Ectodermal cell (in vitro differentiated cells): ENCODE results near the gene SLC30A7. TPM values are rescaled to one million over a fixed set of nuclear protein-coding genes. Genes with fewer than 3 reads are reported as not detected.
"Not testable (repeated sequence)": the region's sequence is repeated elsewhere in the genome, so short reads cannot be mapped to it uniquely, and the experiment has no call there.

Experiments used
- H3K27ac ChIP-seq: 2 replicates; pipeline ENCODE4 v1.7.0; 2013; ENCODE audit warnings: mild to moderate bottlenecking, low read depth, low read length; ENCODE audit not compliant: insufficient read depth, poor library complexity, severe bottlenecking
- H3K27me3 ChIP-seq: 2 replicates; pipeline ENCODE4 v1.7.0; 2013; ENCODE audit warnings: mild to moderate bottlenecking, low read length; ENCODE audit not compliant: insufficient read depth, control insufficient read depth, poor library complexity, severe bottlenecking
- H3K36me3 ChIP-seq: one replicate; pipeline ENCODE4 v1.7.0; 2013; ENCODE audit warnings: low read length; ENCODE audit not compliant: control insufficient read depth, insufficient read depth
- H3K4me1 ChIP-seq: one replicate; pipeline ENCODE4 v1.7.0; 2013; ENCODE audit warnings: low read length; ENCODE audit not compliant: control insufficient read depth, insufficient read depth
- H3K4me3 ChIP-seq: 2 replicates; pipeline ENCODE4 v1.7.0; 2013; ENCODE audit warnings: low read depth, low read length, control low read depth; ENCODE audit not compliant: insufficient read depth
- H3K9me3 ChIP-seq: 2 replicates; pipeline ENCODE4 v1.7.0; 2013; ENCODE audit warnings: mild to moderate bottlenecking, low read length, moderate library complexity; ENCODE audit not compliant: control insufficient read depth
- WGBS, 2 experiments: methylation state at CpG; one replicate each; pipeline ENCODE4 v1.1.7; 2013; ENCODE audit warnings: missing lambda C conversion rate in 2 of 2; 5-methylcytosine and 5-hydroxymethylcytosine counted together
- polyA plus RNA-seq, 4 experiments: library from polyadenylated mRNA; stranded (reverse); fragments of 50-300 nt; gene quantifications; one replicate each; pipeline ENCODE4 v1.2.3, GENCODE V29; 2013

Gene SLC30A7
- polyA plus RNA-seq (2013, experiment 1 of 4) = 12.7 TPM
- polyA plus RNA-seq (2013, experiment 2 of 4) = 12.5 TPM
- 8.0 TPM for polyA plus RNA-seq (2013, experiment 3 of 4)
- polyA plus RNA-seq (2013, experiment 4 of 4) = 8.2 TPM

- H3K36me3 ChIP-seq = peaks cover 10% of the 10 kb centered on the region
- peak within 1 kb of the TSS; percentile 95 for H3K4me3 ChIP-seq
- no peaks in the 10 kb centered on the region for H3K4me1 ChIP-seq
- WGBS, 2 experiments = 0% methylated on average over 61 to 62 of the region's 62 CpGs
- no peaks in the 10 kb centered on the region for H3K27me3 ChIP-seq
- no peaks in the 10 kb centered on the region for H3K9me3 ChIP-seq
- H3K27ac ChIP-seq = peak within 1 kb of the TSS; percentile 97
Observed at GRCh38 chr1:100895540-100896480, at the start of gene SLC30A7. Gene SLC30A7, plus strand, starts transcription at chr1:100896090. Its CDS starts 173 bp downstream, at chr1:100896263.

DNA sequence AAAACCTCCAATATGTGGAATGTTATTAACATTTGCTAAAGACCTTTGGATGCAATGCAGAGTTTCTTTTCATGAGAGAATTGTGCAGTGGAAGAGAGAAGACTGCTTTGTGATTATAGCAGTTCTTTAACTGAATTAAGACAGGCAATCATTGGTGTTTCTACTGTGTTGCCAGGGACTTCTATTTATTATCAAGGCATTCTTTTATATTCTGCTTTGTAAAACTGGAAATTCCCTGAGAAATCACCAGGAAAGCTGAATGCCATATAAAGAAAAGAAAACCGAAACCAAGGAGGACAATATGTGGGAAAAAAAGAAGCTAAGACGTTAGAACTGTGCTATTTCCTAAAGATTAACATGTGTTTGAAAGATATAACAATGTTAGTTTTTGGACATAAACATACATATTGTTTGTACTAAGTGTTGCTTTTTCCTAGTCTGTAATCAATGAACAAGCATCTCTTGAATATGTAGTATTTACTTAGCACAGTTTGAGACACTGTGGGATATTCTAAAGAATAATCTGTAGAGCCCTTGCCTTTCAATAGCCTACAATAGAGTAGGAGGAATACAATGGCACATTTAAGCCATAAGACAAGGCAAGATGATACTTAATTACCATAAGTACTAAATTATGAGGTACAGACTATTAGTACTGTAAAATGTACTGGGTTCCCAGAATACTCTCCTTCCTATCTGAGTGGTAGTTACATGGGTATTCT, 48.4 kb upstream of the SLC30A7 start:
- Histone ChIP-seq H3K4me1 (peaks cover 6% of the 10 kb centered on the region), H3K27ac (no peak overlapping the region), H3K36me3 (no peaks in the 10 kb centered on the region), H3K27me3 (no peaks in the 10 kb centered on the region), H3K4me3 (no peak overlapping the region), H3K9me3 (no peaks in the 10 kb centered on the region)
- WGBS, 2 experiments = 56 to 68% methylated on average over 2 of the region's 2 CpGs

DNA sequence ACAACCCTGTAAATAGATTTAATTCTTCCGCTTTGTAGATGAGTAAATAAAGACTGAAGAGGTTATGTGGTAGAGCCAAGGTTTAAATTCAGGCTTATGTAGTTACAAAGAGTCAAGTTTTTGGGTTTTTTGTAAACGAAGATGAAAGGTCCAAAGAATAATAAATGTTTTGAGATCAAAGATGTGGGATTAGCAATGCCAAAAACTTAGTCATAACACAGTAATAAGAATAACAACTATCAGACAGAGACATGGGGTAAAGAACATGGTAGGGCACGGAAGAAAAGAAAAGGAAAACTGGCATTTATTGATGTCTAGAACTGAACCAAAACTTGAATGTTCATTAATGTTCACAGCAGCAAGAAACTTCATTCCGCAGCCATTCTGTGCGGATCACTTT, 44.2 kb upstream of the SLC30A7 start:
- 94 to 95% methylated on average over 5 of the region's 5 CpGs for WGBS, 2 experiments
- Histone ChIP-seq H3K4me1 (peaks cover 6% of the 10 kb centered on the region), H3K27ac (no peak overlapping the region), H3K27me3 (no peaks in the 10 kb centered on the region), H3K36me3 (no peaks in the 10 kb centered on the region), H3K9me3 (no peaks in the 10 kb centered on the region), H3K4me3 (no peak overlapping the region)

- no CpG with 5 or more reads among the region's 3 CpGs for WGBS, 2 experiments
- Histone ChIP-seq H3K36me3 (no peaks in the 10 kb centered on the region), H3K27ac (no peak overlapping the region), H3K4me1 (no peaks in the 10 kb centered on the region), H3K27me3 (no peaks in the 10 kb centered on the region), H3K9me3 (no peaks in the 10 kb centered on the region), H3K4me3 (no peak overlapping the region)
Observed at GRCh38 chr1:100852976-100853375, 42.9 kb upstream of the SLC30A7 start.

DNA sequence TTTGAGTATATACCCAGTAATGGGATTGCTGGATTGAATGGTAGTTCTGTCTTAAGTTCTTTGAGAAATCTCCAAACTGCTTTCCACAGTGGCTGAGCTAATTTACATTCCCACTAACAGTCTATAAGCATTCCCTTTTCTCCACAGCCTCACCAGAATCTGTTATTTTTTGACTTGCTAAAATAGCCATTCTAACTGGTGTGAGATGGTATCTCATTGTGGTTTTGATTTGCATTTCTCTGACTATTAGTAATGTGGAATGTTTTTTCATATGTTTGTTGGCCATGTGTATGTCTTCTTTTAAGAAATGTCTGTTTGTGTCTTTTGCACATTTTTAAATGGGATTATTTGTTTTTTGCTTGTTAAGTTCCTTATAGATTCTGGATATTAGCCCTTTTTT, 40.8 kb upstream of the SLC30A7 start:
- not testable (repeated sequence) for H3K27ac ChIP-seq, H3K4me3 ChIP-seq

DNA sequence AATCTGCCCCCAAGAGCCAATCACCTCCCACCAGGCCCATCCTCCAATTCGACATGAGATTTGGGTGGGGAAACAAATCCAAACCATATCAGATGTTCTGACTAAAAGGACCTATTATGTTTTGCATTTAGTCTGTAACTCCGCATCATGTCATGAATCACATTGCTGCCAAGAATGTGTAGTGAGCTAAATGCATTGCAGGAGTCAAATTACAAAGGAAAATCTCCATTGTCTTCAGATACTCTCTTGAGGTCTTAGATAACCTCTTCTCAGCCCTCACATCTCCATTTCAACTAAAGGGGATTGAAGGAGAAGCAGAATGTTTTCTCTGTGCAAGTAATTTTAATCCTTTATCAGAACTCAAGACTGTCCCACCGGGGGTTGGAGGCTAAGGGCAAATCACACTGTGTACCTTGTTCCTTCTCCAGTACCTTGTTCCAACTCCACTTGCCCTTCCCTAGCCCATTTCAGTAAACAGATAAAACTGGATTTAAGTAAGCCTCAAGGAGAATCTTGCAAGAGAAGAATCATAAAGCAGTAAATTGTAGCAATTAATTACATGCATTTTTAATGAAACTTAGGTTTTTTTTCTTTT, 35.4 kb upstream of the SLC30A7 start:
- Histone ChIP-seq H3K27me3 (no peaks in the 10 kb centered on the region), H3K36me3 (no peaks in the 10 kb centered on the region), H3K4me3 (no peak overlapping the region), H3K4me1 (peaks cover 5% of the 10 kb centered on the region), H3K9me3 (no peaks in the 10 kb centered on the region), H3K27ac (no peak overlapping the region)
- WGBS, 2 experiments = 75 to 80% methylated on average over 2 to 3 of the region's 3 CpGs

More for the DNA sequence above, 40.8 kb upstream of the SLC30A7 start:
- not testable (repeated sequence) for H3K36me3 ChIP-seq, H3K27me3 ChIP-seq, H3K9me3 ChIP-seq, H3K4me1 ChIP-seq

GRCh38 chr1:100861379-100861778, 34.5 kb upstream of the SLC30A7 start:
- Histone ChIP-seq H3K4me3 (no peak overlapping the region), H3K4me1 (peaks cover 5% of the 10 kb centered on the region), H3K9me3 (no peaks in the 10 kb centered on the region), H3K36me3 (no peaks in the 10 kb centered on the region), H3K27ac (no peak overlapping the region), H3K27me3 (no peaks in the 10 kb centered on the region)
- WGBS, 2 experiments = 96 to 97% methylated on average over 1 of the region's 1 CpG

- 78 to 85% methylated on average over 1 to 2 of the region's 2 CpGs for WGBS, 2 experiments
- Histone ChIP-seq H3K4me1 (peaks cover 5% of the 10 kb centered on the region), H3K4me3 (no peak overlapping the region), H3K36me3 (no peaks in the 10 kb centered on the region), H3K27me3 (no peaks in the 10 kb centered on the region), H3K9me3 (no peaks in the 10 kb centered on the region), H3K27ac (no peak overlapping the region)
Observed at GRCh38 chr1:100862591-100862990, 33.3 kb upstream of the SLC30A7 start.

- Histone ChIP-seq H3K9me3 (no peaks in the 10 kb centered on the region), H3K27ac (no peak overlapping the region), H3K4me1 (no peaks in the 10 kb centered on the region), H3K36me3 (no peaks in the 10 kb centered on the region), H3K27me3 (no peaks in the 10 kb centered on the region), H3K4me3 (no peak overlapping the region)
- WGBS, 2 experiments = 91% methylated on average over 2 to 5 of the region's 5 CpGs
Observed at GRCh38 chr1:100866041-100866900, 29.6 kb upstream of the SLC30A7 start.
